HCT116 (cell line): ENCODE data around the gene AGBL1. TPM values are rescaled to one million over a fixed set of nuclear protein-coding genes. Genes with fewer than 3 reads are reported as not detected.

Experiments used
- ATAC-seq: fragments of 200-7000 bp; cut with Tn5 transposase; 2 replicates; pipeline ENCODE4 v1.9.1; 2020; ENCODE audit warnings: mild to moderate bottlenecking, moderate library complexity
- BruUV-seq: library from RNA; stranded (reverse); fragments of 400-500 nt; replicated peaks from 2 replicates; lab custom pipeline; 2021; lab: Mats Ljungman, UMichigan
- CTCF ChIA-PET: fragments of 300-600 bp; sonication (Branson Sonifier 250); formaldehyde crosslinking; loops from one replicate; lab custom pipeline; 2021; ENCODE audit warnings: antibody characterized with exemption; lab: Charles Lee
- POLR2A ChIA-PET: fragments of 300-600, 350-600 bp; sonication (Branson Sonifier 250); formaldehyde crosslinking; loops from one replicate; lab custom pipeline; 2021; ENCODE audit warnings: antibody characterized with exemption; lab: Charles Lee
- RAD21 ChIA-PET, 2 experiments: fragments of 300-600 bp; sonication (Branson Sonifier 250); formaldehyde crosslinking; loops; one replicate each; lab custom pipeline; 2023; ENCODE audit warnings: low total read pairs in 2 of 2; ENCODE audit not compliant: uncharacterized antibody in 2 of 2, unreplicated experiment in 2 of 2, low non-redundant PET in 1 of 2; lab: Charles Lee
- DNase-seq: peaks from one replicate; pipeline ENCODE4 v3.0.0-alpha.2; 2010; ENCODE audit warnings: low read depth, low spot score
- H2AFZ ChIP-seq: fragments of 200-600 bp; shearing (Covaris generic), sonication (generic); 2 replicates; pipeline ENCODE4 v1.6.1; 2017; ENCODE audit warnings: low read depth, mixed run types, mixed read lengths, antibody characterized with exemption, low read length; ENCODE audit not compliant: poor library complexity, severe bottlenecking
- H3K27ac ChIP-seq: 2 replicates; pipeline ENCODE4 v1.5.1; 2012; ENCODE audit warnings: low read depth, low read length
- H3K27me3 ChIP-seq: fragments of 200-600 bp; sonication (generic); 2 replicates; pipeline ENCODE4 v1.6.1; 2016; ENCODE audit warnings: mixed run types, low read length, mixed read lengths; ENCODE audit not compliant: insufficient read depth
- H3K36me3 ChIP-seq, 2 experiments: fragments of 200-500 bp in 1 of 2; fragments of 200-600 bp in 1 of 2; sonication (Bioruptor generic) in 1 of 2; sonication (generic) in 1 of 2; 2 replicates each; pipeline versions ENCODE4 v1.5.1 to v1.6.1; 2014 to 2016; ENCODE audit warnings: low read length in 2 of 2, inconsistent platforms in 1 of 2, mixed read lengths in 1 of 2, mixed run types in 1 of 2; ENCODE audit not compliant: insufficient read depth in 2 of 2, control insufficient read depth in 1 of 2
- H3K4me1 ChIP-seq, 2 experiments: fragments of 200-600 bp in 1 of 2; sonication (generic) in 1 of 2; 2 replicates each; pipeline versions ENCODE4 v1.5.1 to v1.6.1; 2012 to 2017; ENCODE audit warnings: low read length in 2 of 2, inconsistent platforms in 1 of 2, mild to moderate bottlenecking in 1 of 2, mixed read lengths in 1 of 2, mixed run types in 1 of 2, moderate library complexity in 1 of 2; ENCODE audit not compliant: insufficient read depth in 2 of 2, control insufficient read depth in 1 of 2
- H3K4me2 ChIP-seq: fragments of 200-600 bp; sonication (generic); 2 replicates; pipeline ENCODE4 v1.6.1; 2017; ENCODE audit warnings: mixed run types, low read length, mixed read lengths
- H3K4me3 ChIP-seq, 2 experiments: fragments of 200-600 bp in 1 of 2; sonication (generic) in 1 of 2; replicated peaks in 1 of 2; 2 replicates each; pipeline ENCODE4 v1.5.1; 2011 to 2016; ENCODE audit warnings: low read length in 2 of 2, control low read depth in 1 of 2, low read depth in 1 of 2, mild to moderate bottlenecking in 1 of 2, mixed read lengths in 1 of 2, mixed run types in 1 of 2
- H3K79me2 ChIP-seq: fragments of 200-600 bp; sonication (generic); 2 replicates; pipeline ENCODE4 v1.6.1; 2017; ENCODE audit warnings: mild to moderate bottlenecking, mixed run types, low read length, moderate library complexity, mixed read lengths; ENCODE audit not compliant: insufficient read depth
- H3K9ac ChIP-seq: fragments of 200-600 bp; sonication (generic); 2 replicates; pipeline ENCODE4 v1.6.1; 2016; ENCODE audit warnings: low read length, mixed read lengths
- H3K9me2 ChIP-seq: fragments of 200-600 bp; sonication (generic), shearing (Covaris generic); 2 replicates; pipeline ENCODE4 v1.6.1; 2017; ENCODE audit warnings: mixed run types, mild to moderate bottlenecking, moderate library complexity; ENCODE audit not compliant: insufficient read depth
- H3K9me3 ChIP-seq, 2 experiments: fragments of 200-500 bp in 1 of 2; fragments of 200-600 bp in 1 of 2; sonication (Bioruptor generic) in 1 of 2; sonication (generic) in 1 of 2; 2 replicates each; pipeline ENCODE4 v1.6.1; 2014 to 2017; ENCODE audit warnings: low read length in 2 of 2, mixed read lengths in 2 of 2, inconsistent platforms in 1 of 2, low read depth in 1 of 2, mild to moderate bottlenecking in 1 of 2, mixed run types in 1 of 2, moderate library complexity in 1 of 2; ENCODE audit not compliant: control insufficient read depth in 1 of 2, insufficient read depth in 1 of 2
- H4K20me1 ChIP-seq: fragments of 200-600 bp; sonication (generic), shearing (Covaris generic); 2 replicates; pipeline ENCODE4 v1.6.1; 2017; ENCODE audit warnings: mixed run types, mild to moderate bottlenecking, moderate library complexity; ENCODE audit not compliant: insufficient read depth
- CTCF ChIP-seq, 3 experiments: fragments of 200-600 bp in 1 of 3; sonication (generic) in 1 of 3; IDR thresholded peaks in 2 of 3; conservative IDR thresholded peaks in 1 of 3; 2 replicates each; pipeline ENCODE4 v1.5.1; 2012 to 2017; ENCODE audit warnings: low read depth in 2 of 3, low read length in 2 of 3, antibody characterized with exemption in 1 of 3, borderline replicate concordance in 1 of 3, control low read depth in 1 of 3, mild to moderate bottlenecking in 1 of 3, mixed read lengths in 1 of 3, mixed run types in 1 of 3, moderate library complexity in 1 of 3; ENCODE audit not compliant: insufficient read depth in 1 of 3
- REST ChIP-seq: IDR thresholded peaks from 2 replicates; pipeline ENCODE4 v1.6.1; 2012; ENCODE audit warnings: low read depth
- intact Hi-C: fragments of 100-400 bp; cut with micrococcal nuclease; formaldehyde crosslinking; loops from 2 replicates; pipeline ENCODE4 v1.10.0; 2022
- total RNA-seq: library from RNA; stranded (reverse); gene quantifications from one replicate; pipeline ENCODE4 v1.2.1, GENCODE V29; 2021; ENCODE audit not compliant: unreplicated experiment

AGBL1 gene
- total RNA-seq, 1 experiment from 2014 or later, result not detected

- no peaks in the 10 kb centered on the region for H4K20me1 ChIP-seq
- ChIA-PET CTCF (no interaction called here), RAD21 (no interaction called here), POLR2A (no interaction called here)
- no peaks in the 10 kb centered on the region for H3K27me3 ChIP-seq
- peaks cover 0 to 17% of the 10 kb centered on the region in 2 experiments; a peak in 2 of 4 replicates for H3K9me3 ChIP-seq
- DNase-seq (no peak), ATAC-seq (no peak)
- no peak overlapping the region for H3K27ac ChIP-seq
- no peaks in the 10 kb centered on the region for H3K4me1 ChIP-seq
- no peak overlapping the region for H2AFZ ChIP-seq
- no peaks in the 10 kb centered on the region for H3K36me3 ChIP-seq
- intact Hi-C loops, result no loop called here
- H3K4me3 ChIP-seq, result no peak overlapping the region
- no peaks in the 10 kb centered on the region for H3K79me2 ChIP-seq
- no peaks in the 10 kb centered on the region for H3K9me2 ChIP-seq
- H3K4me2 ChIP-seq, result no peak overlapping the region
- no TSS peak for BruUV-seq
- no peak overlapping the region for H3K9ac ChIP-seq
- TF ChIP-seq REST, result no peak
- TF ChIP-seq CTCF (IDR thresholded peaks at IDR 0.05 in 2 of 3, conservative IDR thresholded peaks at IDR 0.05 in 1 of 3; ENCODE audit: borderline replicate concordance in 1 of 3, insufficient read depth in 1 of 3, low read depth in 2 of 3, low read length in 2 of 3), result no peak
- TF ChIP-seq, all 23 proteins: peak for 0
Measured at GRCh38 chr15:86295511-86295910, 215.8 kb downstream of the AGBL1 start.
